ENCODE measurements around the gene CHRM5. TPM values are rescaled to one million over a fixed set of nuclear protein-coding genes. Genes with fewer than 3 reads are reported as not detected.

Gene CHRM5
- total RNA-seq, 6 experiments from 2014 or later, result not detected

DNA sequence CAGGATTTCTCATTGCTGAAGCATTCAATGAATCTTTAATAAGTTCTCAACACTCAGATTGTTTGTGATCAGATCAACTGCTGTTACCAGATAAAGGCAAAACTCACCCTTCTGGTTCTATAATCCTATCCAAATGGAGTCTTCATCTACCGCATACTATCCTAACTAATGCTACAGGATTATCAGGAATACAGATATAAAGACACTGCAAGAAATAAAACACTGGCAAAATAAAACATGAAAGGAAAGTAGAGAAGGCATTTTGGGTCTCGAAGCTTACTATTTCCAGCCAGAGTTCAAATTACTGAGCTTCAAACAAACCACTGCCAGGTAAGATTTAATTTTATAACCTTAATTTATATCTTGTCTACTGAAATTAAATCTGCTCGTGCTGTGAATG is 524 bp downstream of the CHRM5 start:
- Histone ChIP-seq H3K27ac (no peak overlapping the region), H3K4me1 (no peaks in the 10 kb centered on the region), H3K4me3 (no peak overlapping the region), H3K9me3 (no peaks in the 10 kb centered on the region), H3K36me3 (no peaks in the 10 kb centered on the region), H3K27me3 (no peaks in the 10 kb centered on the region)
- no peak for DNase-seq
- WGBS (ENCODE audit: insufficient coverage, low coverage, low lambda C conversion rate, missing lambda C conversion rate), result 85% methylated on average over 3 of the region's 3 CpGs
- no peak for ATAC-seq
- TF ChIP-seq POLR2A (IDR thresholded peaks at IDR 0.05), result no peak
- TF ChIP-seq, protein P1, sequence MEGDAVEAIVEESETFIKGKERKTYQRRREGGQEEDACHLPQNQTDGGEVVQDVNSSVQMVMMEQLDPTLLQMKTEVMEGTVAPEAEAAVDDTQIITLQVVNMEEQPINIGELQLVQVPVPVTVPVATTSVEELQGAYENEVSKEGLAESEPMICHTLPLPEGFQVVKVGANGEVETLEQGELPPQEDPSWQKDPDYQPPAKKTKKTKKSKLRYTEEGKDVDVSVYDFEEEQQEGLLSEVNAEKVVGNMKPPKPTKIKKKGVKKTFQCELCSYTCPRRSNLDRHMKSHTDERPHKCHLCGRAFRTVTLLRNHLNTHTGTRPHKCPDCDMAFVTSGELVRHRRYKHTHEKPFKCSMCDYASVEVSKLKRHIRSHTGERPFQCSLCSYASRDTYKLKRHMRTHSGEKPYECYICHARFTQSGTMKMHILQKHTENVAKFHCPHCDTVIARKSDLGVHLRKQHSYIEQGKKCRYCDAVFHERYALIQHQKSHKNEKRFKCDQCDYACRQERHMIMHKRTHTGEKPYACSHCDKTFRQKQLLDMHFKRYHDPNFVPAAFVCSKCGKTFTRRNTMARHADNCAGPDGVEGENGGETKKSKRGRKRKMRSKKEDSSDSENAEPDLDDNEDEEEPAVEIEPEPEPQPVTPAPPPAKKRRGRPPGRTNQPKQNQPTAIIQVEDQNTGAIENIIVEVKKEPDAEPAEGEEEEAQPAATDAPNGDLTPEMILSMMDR (IDR thresholded peaks at IDR 0.05), result no peak
- intact Hi-C loops (cut with DNase I), result loop anchor here in 1 of 2 donors (10.0 kb wide), 1 partner anchor 224 kb away; no protein-coding TSS in a partner anchor

DNA sequence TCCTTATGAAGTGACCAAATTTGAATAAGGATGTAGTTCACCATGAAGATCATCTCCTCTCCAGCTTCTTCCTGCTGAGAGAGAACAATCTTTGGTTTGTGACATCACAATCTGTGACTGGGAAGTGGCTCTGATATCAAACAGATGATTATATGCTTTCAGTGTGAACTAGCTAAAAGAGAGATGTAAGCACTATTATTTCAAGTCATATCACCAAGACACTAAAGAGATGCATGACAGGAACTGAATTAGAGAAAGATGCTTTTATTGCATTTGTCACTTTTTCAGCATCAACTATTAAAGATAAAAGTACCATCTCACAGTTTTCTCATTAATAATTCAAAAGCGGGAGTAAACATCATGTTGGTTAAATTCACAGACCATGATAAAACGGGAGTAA is 3.5 kb downstream of the CHRM5 start:
- Histone ChIP-seq H3K9me3 (no peaks in the 10 kb centered on the region), H3K36me3 (no peaks in the 10 kb centered on the region), H3K27ac (no peak overlapping the region), H3K4me3 (no peak overlapping the region), H3K4me1 (no peaks in the 10 kb centered on the region), H3K27me3 (no peaks in the 10 kb centered on the region)
- ATAC-seq (no peak), DNase-seq (no peak)
- intact Hi-C loops (cut with DNase I), result no loop called here
- TF ChIP-seq, protein P1 (IDR thresholded peaks at IDR 0.05), result no peak
- WGBS (ENCODE audit: insufficient coverage, low coverage, low lambda C conversion rate, missing lambda C conversion rate), result 82% methylated on average over 2 of the region's 2 CpGs

DNA sequence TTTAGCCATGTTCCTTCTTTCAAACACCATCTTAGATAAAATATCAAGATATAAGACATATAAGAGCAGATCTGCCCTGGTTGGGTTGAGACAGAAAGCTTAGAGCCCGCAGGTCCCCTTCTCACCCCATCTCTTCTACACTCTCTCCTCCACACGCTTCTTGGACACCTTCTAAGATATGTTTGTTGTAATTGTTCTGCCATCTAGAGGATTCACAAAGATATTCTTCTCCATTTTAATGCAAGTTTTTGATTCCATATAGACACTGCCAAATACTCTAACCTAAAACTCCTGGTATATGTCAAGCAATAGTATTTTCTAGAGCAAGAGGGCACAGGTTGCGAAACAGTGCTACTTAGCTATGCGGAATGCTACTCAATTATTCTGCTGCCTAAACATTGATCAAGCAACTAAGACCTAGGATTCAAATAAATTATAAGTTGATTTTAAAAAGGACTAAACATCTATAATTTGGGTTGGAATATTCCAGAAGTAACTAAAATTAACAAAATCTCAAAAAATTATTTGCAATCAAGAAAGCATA is 6.8 kb downstream of the CHRM5 start:
- DNase-seq (no peak), ATAC-seq (no peak)
- Histone ChIP-seq H3K27ac (no peak overlapping the region), H3K27me3 (no peaks in the 10 kb centered on the region), H3K4me3 (no peak overlapping the region), H3K9me3 (no peaks in the 10 kb centered on the region), H3K4me1 (no peaks in the 10 kb centered on the region), H3K36me3 (no peaks in the 10 kb centered on the region)
- WGBS (ENCODE audit: insufficient coverage, low coverage, low lambda C conversion rate, missing lambda C conversion rate), result 79% methylated on average over 4 of the region's 4 CpGs
- intact Hi-C loops (cut with DNase I), result no loop called here
- TF ChIP-seq, protein P1 (IDR thresholded peaks at IDR 0.05), result no peak
- TF ChIP-seq POLR2A (IDR thresholded peaks at IDR 0.05), result no peak

DNA sequence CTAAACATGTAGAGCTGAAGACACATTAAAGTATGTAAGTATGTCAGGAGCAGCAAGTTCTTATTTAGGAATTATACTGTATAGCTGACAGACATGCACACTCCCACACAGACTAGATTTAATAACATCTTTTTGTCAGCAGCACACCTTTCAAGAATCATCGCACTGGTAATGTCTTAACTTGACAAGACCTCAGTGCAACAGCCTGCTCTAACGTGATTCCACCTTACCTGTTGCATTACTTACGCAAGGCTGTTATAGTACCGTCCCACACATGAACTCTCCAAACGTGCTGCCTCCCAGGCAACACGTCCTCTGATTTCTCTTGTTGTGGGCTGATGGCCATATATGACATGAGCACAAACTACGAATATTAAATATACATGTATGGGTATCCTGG is 11.9 kb downstream of the CHRM5 start:
- no peak overlapping the region for H3K4me3 ChIP-seq
- H3K36me3 ChIP-seq, result no peaks in the 10 kb centered on the region
- H3K9me3 ChIP-seq, result no peaks in the 10 kb centered on the region
- ATAC-seq, result no peak
- H3K27me3 ChIP-seq, result no peaks in the 10 kb centered on the region
- no peak for TF ChIP-seq POLR2A (IDR thresholded peaks at IDR 0.05)
- TF ChIP-seq, protein P1 (IDR thresholded peaks at IDR 0.05), result no peak
- no peaks in the 10 kb centered on the region for H3K4me1 ChIP-seq
- intact Hi-C loops (cut with DNase I), result no loop called here
- 66% methylated on average over 7 of the region's 7 CpGs for WGBS (ENCODE audit: insufficient coverage, low coverage, low lambda C conversion rate, missing lambda C conversion rate)
- H3K27ac ChIP-seq, result no peak overlapping the region
- no peak for DNase-seq

DNA sequence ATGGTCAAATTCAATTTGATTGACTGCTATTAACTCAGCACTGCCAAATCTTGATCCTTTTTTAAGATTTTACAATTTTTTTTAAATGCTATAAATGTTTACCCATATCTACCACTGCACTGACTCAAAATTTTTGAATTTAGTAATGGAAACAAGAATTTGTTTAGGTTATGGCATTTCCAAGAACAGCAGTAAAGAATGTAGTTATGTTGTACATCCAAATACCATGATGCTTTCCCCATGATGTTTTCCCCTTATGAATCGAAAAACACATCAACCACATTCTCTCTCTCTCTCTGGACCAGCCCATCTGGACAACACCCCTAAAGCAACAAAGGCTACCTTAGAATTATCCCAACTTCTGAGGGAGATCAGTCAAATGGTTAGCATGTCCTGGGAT is 14.2 kb downstream of the CHRM5 start:
- no peak overlapping the region for H3K27ac ChIP-seq
- H3K9me3 ChIP-seq, result no peaks in the 10 kb centered on the region
- no peak for ATAC-seq
- no peak for DNase-seq
- no CpG with 5 or more reads among the region's 1 CpG for WGBS (ENCODE audit: insufficient coverage, low coverage, low lambda C conversion rate, missing lambda C conversion rate)
- H3K27me3 ChIP-seq, result no peaks in the 10 kb centered on the region
- TF ChIP-seq, protein P1 (IDR thresholded peaks at IDR 0.05), result no peak
- TF ChIP-seq POLR2A (IDR thresholded peaks at IDR 0.05), result no peak
- intact Hi-C loops (cut with DNase I), result no loop called here
- H3K4me1 ChIP-seq, result no peaks in the 10 kb centered on the region
- no peaks in the 10 kb centered on the region for H3K36me3 ChIP-seq
- no peak overlapping the region for H3K4me3 ChIP-seq
